ENCODE results near the gene CHD9.
A peak's percentile ranks its signal among the peaks of the same experiment; 100 is the strongest.

CHD9 gene

GRCh38 chr16:53098526-53099317 lies 43.9 kb downstream of the CHD9 start:
- DNase-seq, result peak; percentile 64

- peak; percentile 62 for DNase-seq
These were observed 44.7 kb downstream of the CHD9 start for GRCh38 chr16:53099318-53100130.

GRCh38 chr16:53100131-53100748 lies 45.4 kb downstream of the CHD9 start:
- DNase-seq, result no peak

GRCh38 chr16:53100889-53101288 lies 46.1 kb downstream of the CHD9 start:
- DNase-seq, result no peak

- no peak for DNase-seq
These were observed 49.0 kb downstream of the CHD9 start for GRCh38 chr16:53103811-53104210.

- no peak for DNase-seq
These were observed 50.8 kb downstream of the CHD9 start for GRCh38 chr16:53105565-53105964.

GRCh38 chr16:53111078-53111791 lies 56.4 kb downstream of the CHD9 start:
- DNase-seq, result no peak

GRCh38 chr16:53112015-53112414 lies 57.2 kb downstream of the CHD9 start:
- no peak for DNase-seq

GRCh38 chr16:53115047-53115446 lies 60.3 kb downstream of the CHD9 start:
- DNase-seq, result no peak

GRCh38 chr16:53115773-53116172 lies 61.0 kb downstream of the CHD9 start:
- DNase-seq, result no peak

- no peak for DNase-seq
These were observed 66.3 kb downstream of the CHD9 start for GRCh38 chr16:53121043-53121620.

GRCh38 chr16:53121661-53122060 lies 66.9 kb downstream of the CHD9 start:
- DNase-seq, result no peak

- DNase-seq, result no peak
These were observed 69.0 kb downstream of the CHD9 start for GRCh38 chr16:53123747-53124146.

GRCh38 chr16:53126390-53126789 lies 71.6 kb downstream of the CHD9 start:
- DNase-seq, result no peak

GRCh38 chr16:53129281-53130158 lies 74.7 kb downstream of the CHD9 start:
- no peak for DNase-seq

GRCh38 chr16:53130159-53131049 lies 75.6 kb downstream of the CHD9 start:
- DNase-seq, result peak; percentile 88

GRCh38 chr16:53131050-53131362 lies 76.2 kb downstream of the CHD9 start:
- DNase-seq, result no peak

GRCh38 chr16:53131363-53132071 lies 76.7 kb downstream of the CHD9 start:
- no peak for DNase-seq

- DNase-seq, result no peak
These were observed 77.6 kb downstream of the CHD9 start for GRCh38 chr16:53132406-53132805.

GRCh38 chr16:53135329-53135728 lies 80.5 kb downstream of the CHD9 start:
- no peak for DNase-seq

Measured in NCI-H446 treated with DMSO at 0.1 percent for 48 hours (cell line).